DOHH2 (cell line): ENCODE results near the gene TCL1B.

Experiments
- EZH2phosphoT487 ChIP-seq: fragments of 200-600 bp; sonication (generic); IDR thresholded peaks from 2 replicates; pipeline ENCODE4 v1.6.1; 2017; ENCODE audit warnings: borderline replicate concordance, mild to moderate bottlenecking, antibody characterized with exemption, low read length, moderate library complexity, mixed read lengths
- TF ChIP-seq, protein P1 (sequence below): fragments of 200-600 bp; sonication (generic); IDR thresholded peaks from one replicate; pipeline ENCODE4 v1.5.1; 2014; ENCODE audit warnings: antibody characterized with exemption, mild to moderate bottlenecking, low read depth, low read length; ENCODE audit not compliant: poor library complexity, severe bottlenecking

DNA sequence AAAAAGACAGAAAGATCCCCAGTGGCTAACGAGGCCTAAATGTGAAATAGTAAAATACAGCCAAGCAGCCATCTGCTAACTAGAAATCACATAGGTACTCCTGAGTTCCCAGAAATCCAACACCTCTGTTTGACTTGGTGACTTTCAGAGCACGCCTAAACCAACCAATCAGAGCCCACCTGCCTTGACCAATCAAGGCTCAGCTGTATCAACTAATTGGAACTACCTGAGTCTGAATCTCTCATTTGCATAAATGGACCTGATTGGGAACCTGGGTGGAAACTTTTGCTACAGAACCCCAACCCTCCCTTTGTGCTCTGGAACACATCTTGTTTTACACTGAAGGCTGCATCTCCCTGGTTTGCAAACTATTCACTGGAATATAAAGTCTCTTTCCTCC lies 5.1 kb upstream of the TCL1B start:
- TF ChIP-seq, protein P1, sequence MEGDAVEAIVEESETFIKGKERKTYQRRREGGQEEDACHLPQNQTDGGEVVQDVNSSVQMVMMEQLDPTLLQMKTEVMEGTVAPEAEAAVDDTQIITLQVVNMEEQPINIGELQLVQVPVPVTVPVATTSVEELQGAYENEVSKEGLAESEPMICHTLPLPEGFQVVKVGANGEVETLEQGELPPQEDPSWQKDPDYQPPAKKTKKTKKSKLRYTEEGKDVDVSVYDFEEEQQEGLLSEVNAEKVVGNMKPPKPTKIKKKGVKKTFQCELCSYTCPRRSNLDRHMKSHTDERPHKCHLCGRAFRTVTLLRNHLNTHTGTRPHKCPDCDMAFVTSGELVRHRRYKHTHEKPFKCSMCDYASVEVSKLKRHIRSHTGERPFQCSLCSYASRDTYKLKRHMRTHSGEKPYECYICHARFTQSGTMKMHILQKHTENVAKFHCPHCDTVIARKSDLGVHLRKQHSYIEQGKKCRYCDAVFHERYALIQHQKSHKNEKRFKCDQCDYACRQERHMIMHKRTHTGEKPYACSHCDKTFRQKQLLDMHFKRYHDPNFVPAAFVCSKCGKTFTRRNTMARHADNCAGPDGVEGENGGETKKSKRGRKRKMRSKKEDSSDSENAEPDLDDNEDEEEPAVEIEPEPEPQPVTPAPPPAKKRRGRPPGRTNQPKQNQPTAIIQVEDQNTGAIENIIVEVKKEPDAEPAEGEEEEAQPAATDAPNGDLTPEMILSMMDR = no peak
- TF ChIP-seq EZH2phosphoT487 = no peak
